ENCODE data around the gene LMF1.

The LMF1 gene

GRCh38 chr16:813204-813915 lies 157.4 kb downstream of the LMF1 start:
- no peak for DNase-seq (ENCODE audit: low spot score)

GRCh38 chr16:808085-808386 lies 162.7 kb downstream of the LMF1 start:
- no peak for DNase-seq (ENCODE audit: low spot score)

GRCh38 chr16:807347-808084 lies 163.3 kb downstream of the LMF1 start:
- DNase-seq (ENCODE audit: low spot score) = peak; percentile 91

- DNase-seq (ENCODE audit: low spot score) = no peak
Observed at GRCh38 chr16:805474-805873, 165.3 kb downstream of the LMF1 start.

- no peak for DNase-seq (ENCODE audit: low spot score)
Observed at GRCh38 chr16:804193-805048, 166.4 kb downstream of the LMF1 start.

GRCh38 chr16:803754-804080 lies 167.1 kb downstream of the LMF1 start:
- no peak for DNase-seq (ENCODE audit: low spot score)

Measured in RKO (cell line).